ENCODE data around the gene SLC34A3.

Gene SLC34A3

DNA sequence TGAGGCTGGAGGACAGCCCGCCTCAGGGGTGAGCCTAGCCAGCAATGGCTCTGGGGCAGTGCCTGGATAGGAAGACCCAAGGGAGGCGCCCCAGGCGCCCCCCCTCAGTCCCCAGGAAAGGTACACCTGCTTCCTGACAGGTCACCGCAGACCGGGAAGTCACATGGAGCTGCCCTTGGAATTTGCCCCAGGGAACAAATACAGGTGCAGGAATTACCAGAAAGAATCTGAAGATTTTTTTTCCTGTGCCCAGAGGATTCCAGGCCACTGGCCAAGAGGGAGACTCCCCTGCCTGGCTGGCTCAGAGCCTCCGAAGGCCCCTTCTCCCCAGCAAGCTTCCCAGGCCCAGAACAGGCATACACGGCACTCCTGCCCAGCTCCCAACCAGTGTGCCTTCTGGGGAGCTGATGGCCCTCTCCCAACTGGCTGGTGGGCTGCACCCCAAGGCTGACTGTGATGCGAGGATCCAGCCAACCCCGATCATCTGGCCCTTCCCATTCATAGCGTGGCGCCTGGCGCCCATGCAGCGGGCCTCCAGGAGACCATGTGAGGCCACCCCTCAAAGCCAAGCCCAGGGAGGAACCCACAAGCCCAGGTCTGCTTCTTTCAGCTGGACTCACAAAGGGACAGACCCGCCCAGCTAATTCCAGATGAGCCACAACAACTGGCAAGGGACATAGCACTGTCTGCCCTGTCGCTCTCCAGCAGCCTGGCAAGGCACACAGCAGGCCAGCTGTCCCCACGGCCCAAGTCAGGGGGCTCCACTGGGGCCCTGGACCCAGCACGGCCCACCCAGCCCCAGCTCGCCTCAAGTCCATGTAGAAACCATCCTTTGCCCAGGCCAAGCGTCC, 32.4 kb upstream of the SLC34A3 start:
- no peak for FAIRE-seq

- FAIRE-seq, result no peak
These were observed 31.8 kb upstream of the SLC34A3 start for GRCh38 chr9:137198902-137199283.

GRCh38 chr9:137199411-137200121, 31.1 kb upstream of the SLC34A3 start:
- FAIRE-seq, result no peak

GRCh38 chr9:137200311-137201204, 30.1 kb upstream of the SLC34A3 start, which contains the start of gene TPRN:
TSS of gene TPRN (minus strand) at chr9:137200741. CDS start at chr9:137200711, 30 bp downstream.
- FAIRE-seq, result peak; percentile 93

- FAIRE-seq, result no peak
These were observed 29.4 kb upstream of the SLC34A3 start for GRCh38 chr9:137201205-137201868.

- FAIRE-seq, result no peak
These were observed 27.7 kb upstream of the SLC34A3 start for GRCh38 chr9:137202966-137203365.

DNA sequence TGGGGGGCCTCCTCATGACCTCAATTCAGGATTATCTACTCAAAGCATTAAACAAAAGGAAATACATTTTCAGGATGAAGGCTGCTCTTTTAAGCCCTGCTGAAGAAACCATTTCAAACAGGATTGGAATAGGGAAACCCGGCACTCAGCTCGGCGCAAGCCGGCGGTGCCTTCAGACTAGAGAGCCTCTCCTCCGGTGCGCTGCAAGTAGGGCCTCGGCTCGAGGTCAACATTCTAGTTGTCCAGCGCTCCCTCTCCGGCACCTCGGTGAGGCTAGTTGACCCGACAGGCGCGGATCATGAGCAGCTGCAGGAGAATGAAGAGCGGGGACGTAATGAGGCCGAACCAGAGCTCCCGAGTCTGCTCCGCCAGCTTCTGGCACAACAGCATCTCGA, 26.0 kb upstream of the SLC34A3 start:
- FAIRE-seq, result no peak

DNA sequence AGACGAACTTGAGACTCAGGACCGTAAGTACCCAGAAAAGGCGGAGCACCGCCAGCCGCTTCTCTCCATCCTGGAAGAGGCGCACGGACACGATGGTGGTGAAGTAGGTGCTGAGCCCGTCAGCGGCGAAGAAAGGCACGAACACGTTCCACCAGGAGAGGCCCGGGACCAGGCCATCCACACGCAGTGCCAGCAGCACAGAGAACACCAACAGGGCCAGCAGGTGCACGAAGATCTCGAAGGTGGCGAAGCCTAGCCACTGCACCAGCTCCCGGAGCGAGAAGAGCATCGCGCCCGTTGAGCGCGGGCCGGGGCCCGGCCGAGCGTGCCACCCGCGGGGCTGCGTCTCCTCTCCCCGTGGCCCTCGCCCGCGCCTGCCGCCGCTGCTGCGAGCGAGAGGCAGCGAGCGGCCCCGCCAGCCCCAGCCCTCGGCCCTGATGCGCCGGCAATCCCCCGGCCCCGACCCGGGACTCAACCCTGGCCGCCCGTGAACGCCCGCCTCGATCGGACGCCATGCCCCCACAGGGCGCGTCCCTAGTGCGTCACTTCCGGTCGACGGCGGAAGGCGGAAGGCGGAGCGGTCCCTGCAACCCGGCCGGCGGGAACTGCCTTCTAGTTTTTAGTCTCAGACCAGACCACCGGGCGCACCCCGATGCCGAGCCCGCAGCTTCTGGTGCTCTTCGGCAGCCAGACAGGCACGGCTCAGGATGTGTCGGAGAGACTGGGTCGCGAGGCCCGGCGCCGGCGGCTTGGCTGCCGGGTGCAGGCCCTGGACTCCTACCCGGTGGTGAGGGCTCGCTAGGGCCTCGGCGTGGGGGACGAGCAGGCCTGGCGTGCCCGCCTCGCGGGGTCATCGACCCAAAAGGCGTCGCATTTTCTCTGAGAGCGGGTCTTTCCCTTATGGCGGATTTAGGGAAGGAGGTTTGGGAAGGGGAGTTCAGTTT, 25.3 kb upstream of the SLC34A3 start, which contains the start of the genes NDOR1 and TMEM203:
NDOR1 (plus strand) TSS at position 575 of the 944 bp plus-strand sequence; CDS start at position 653, 78 bp downstream.
TMEM203 (minus strand) TSS at position 523 of the 944 bp plus-strand sequence; CDS start at position 289, 234 bp downstream.
- no peak for FAIRE-seq

GRCh38 chr9:137206602-137207001, 24.1 kb upstream of the SLC34A3 start:
- no peak for FAIRE-seq

- FAIRE-seq, result no peak
These were observed 19.2 kb upstream of the SLC34A3 start for GRCh38 chr9:137211532-137211931.

DNA sequence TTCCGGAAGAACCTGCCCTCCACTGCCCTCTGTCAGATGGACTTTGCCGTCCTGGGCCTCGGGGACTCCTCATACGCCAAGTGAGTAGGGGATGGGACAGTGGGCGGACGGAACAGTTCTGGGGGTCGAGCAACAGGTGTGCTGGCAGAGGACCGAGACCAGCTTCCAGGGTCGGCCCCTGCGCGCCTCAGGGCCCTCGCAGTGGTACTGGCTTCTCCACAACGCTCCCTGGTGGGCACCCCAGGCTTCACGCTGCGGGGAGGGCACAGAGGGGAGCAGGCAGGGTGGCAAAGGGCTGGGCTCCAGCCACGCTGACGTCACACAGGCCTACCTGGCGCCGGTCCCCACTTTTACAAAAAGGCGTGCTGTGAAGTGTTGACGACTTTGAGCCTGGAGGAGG, 18.2 kb upstream of the SLC34A3 start:
- no peak for FAIRE-seq

DNA sequence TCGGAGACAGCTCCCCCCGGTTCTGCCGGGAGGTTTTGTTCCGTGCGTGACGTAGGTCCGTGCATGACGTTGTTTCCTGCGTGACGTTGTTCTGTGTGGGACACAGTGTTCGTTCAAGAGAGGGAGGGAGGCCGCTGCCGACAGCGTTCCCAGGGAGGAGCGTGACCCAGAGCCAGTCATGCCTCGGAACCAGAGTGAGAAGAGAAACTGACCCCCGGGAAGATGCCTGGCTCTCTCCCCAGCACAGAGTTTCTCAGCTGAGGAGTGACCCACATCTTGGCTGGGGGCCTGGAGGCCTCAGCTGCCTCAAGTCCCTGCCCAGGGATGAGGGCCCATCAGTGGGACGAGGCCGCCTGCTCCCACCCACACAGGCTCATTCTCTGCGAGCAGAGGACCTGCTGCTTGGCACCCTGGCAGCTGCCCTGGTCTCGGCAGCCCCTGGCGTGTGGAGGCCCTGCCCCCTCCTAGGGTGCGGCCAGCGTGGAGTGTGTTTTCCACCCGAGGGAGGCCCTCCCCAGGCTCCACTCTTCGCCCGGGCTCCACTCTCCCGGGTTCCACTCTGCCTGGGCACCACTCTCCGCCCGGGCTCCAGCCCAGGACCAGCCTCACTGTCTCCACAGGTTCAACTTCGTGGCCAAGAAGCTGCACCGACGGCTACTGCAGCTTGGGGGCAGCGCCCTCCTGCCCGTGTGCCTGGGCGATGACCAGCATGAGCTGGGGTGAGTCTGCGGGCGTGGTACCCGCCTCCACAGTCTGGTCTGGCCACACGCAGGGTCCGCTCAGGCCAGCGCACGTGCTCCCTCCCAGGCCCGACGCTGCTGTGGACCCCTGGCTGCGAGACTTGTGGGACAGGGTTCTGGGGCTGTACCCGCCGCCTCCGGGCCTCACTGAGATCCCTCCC, 17.3 kb upstream of the SLC34A3 start:
- FAIRE-seq, result no peak

GRCh38 chr9:137214620-137215019, 16.1 kb upstream of the SLC34A3 start:
- no peak for FAIRE-seq

- no peak for FAIRE-seq
These were observed 15.3 kb upstream of the SLC34A3 start for GRCh38 chr9:137215196-137215986.

DNA sequence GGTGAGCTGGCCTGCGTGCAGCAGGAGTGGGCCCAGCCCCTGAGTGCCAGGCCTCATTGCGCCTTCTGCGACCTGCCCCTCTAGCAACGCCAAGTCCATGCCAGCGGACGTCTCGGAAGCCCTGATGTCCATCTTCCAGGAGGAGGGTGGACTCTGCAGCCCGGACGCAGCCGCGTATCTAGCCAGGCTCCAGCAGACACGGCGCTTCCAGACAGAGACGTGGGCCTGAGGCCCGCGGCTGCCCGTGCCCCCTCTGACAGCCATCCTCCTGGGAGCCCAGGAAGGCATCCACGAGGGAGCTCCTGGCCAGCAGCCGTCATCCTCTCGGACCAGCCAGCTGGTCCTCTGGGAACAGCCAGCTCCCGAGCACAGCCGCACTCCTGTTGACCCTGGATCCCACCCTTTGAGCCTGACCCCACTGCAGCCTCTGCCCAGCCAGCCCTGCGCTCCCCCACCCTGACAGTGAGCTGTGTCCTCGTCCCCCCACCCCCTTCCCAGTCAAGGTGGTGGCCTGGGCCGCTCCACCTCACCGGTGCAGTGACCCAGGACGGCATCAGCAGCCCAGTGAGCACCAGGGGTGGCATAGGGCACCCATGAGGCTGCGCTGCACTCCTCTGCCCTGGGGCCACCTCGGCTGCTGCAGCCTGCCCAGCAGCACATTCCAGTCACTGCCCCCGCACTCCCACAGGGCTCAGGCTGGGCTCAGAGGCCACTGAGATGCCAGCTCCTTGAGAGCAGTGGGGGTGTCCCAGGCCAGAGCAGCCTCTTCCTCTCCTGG, 14.3 kb upstream of the SLC34A3 start:
- no peak for FAIRE-seq

GRCh38 chr9:137217276-137218211, 13.2 kb upstream of the SLC34A3 start:
- FAIRE-seq, result no peak

DNA sequence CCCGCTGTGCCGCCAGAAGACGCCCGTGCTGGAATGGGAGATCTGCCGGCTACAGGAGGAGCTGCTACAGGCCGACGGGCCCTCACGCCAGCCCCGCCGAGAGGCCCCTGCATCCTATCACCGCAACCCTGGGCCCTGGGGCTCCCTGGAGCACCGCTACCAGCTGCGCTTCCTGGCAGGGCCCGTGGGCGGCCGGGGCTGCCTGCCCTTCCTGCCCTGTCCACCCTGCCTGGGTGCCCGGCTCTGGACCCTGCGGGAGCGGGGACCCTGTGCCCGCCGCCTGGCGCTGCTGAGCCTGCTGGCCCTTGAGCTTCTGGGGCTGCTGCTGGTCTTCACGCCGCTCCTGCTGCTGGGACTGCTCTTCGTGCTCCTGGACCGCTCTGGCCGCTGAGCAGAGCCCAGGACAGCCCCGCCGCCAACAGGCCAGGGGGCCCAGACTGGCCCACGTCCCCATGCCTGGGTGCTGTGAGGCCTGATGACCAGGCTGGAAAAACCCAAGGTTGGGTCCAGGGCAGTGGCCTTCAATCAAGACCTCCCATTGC, 12.4 kb upstream of the SLC34A3 start:
- FAIRE-seq, result no peak

Data from endometrium (tissue), 2 donors.